ENCODE measurements around the gene DMP1. TPM values are rescaled to one million over a fixed set of nuclear protein-coding genes. Genes with fewer than 3 reads are reported as not detected.

Gene DMP1
- total and polyA plus RNA-seq, 2 experiments from 2014 or later = 0.27 TPM; not detected in 1

DNA sequence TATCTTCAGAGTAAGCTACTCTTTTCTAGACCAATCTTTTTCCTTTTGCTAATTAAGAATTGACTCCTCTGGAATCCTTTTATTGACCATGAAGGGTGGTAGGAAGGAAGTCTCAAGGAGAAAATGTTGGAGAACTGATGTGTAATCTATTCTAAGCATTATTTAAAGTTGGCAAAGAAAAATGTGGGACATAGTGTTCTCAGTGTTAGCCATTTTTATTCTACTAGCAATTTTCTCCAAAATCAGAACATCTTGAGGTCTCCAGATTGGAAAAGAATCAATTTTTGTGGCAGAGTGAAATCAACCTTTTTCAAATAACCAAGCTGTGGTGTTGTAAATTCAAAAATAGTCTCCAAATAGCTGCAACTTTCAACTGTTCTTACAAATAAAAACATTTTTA is 18.4 kb upstream of the DMP1 start:
- no peak overlapping the region for H3K27ac Mint-ChIP-seq
- TF ChIP-seq POLR2AphosphoS5 (IDR thresholded peaks at IDR 0.05; ENCODE audit: low read depth) (no peak), ZNF114 (CRISPR knock-in tag; IDR thresholded peaks at IDR 0.05) (no peak), ZNF331 (CRISPR knock-in tag; IDR thresholded peaks at IDR 0.05; ENCODE audit: low read depth) (no peak), STAT1 (IDR thresholded peaks at IDR 0.05; ENCODE audit: unreplicated experiment) (no peak), CREB1 (CRISPR knock-in tag; IDR thresholded peaks at IDR 0.05; ENCODE audit: low read depth) (no peak), EZH2 (IDR thresholded peaks at IDR 0.05; ENCODE audit: low read depth, unreplicated experiment) (no peak), ZNF462 (CRISPR knock-in tag; IDR thresholded peaks at IDR 0.05) (no peak), EZH2phosphoT487 (IDR thresholded peaks at IDR 0.05; ENCODE audit: unreplicated experiment) (no peak), JUNB (IDR thresholded peaks at IDR 0.05; ENCODE audit: unreplicated experiment) (no peak), ETS1 (IDR thresholded peaks at IDR 0.05) (no peak), CTCF (conservative IDR thresholded peaks at IDR 0.05; ENCODE audit: low read depth in 2 of 2) (no peak), NANOG (IDR thresholded peaks at IDR 0.05; ENCODE audit: borderline replicate concordance) (no peak)
- TF ChIP-seq, protein P1, sequence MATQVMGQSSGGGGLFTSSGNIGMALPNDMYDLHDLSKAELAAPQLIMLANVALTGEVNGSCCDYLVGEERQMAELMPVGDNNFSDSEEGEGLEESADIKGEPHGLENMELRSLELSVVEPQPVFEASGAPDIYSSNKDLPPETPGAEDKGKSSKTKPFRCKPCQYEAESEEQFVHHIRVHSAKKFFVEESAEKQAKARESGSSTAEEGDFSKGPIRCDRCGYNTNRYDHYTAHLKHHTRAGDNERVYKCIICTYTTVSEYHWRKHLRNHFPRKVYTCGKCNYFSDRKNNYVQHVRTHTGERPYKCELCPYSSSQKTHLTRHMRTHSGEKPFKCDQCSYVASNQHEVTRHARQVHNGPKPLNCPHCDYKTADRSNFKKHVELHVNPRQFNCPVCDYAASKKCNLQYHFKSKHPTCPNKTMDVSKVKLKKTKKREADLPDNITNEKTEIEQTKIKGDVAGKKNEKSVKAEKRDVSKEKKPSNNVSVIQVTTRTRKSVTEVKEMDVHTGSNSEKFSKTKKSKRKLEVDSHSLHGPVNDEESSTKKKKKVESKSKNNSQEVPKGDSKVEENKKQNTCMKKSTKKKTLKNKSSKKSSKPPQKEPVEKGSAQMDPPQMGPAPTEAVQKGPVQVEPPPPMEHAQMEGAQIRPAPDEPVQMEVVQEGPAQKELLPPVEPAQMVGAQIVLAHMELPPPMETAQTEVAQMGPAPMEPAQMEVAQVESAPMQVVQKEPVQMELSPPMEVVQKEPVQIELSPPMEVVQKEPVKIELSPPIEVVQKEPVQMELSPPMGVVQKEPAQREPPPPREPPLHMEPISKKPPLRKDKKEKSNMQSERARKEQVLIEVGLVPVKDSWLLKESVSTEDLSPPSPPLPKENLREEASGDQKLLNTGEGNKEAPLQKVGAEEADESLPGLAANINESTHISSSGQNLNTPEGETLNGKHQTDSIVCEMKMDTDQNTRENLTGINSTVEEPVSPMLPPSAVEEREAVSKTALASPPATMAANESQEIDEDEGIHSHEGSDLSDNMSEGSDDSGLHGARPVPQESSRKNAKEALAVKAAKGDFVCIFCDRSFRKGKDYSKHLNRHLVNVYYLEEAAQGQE (IDR thresholded peaks at IDR 0.05; ENCODE audit: unreplicated experiment) = no peak
- Histone ChIP-seq H2AFZ (no peak overlapping the region), H3K9me2 (ENCODE audit: insufficient read depth) (0 out of 2 replicates have a peak, but pooled peaks cover 2% of the 10 kb centered on the region), H4K20me1 (replicated peaks; ENCODE audit: insufficient read depth) (no peaks in the 10 kb centered on the region), H3K36me3 (ENCODE audit: insufficient read depth) (no peaks in the 10 kb centered on the region), H3K27ac (ENCODE audit: low read depth) (no peak overlapping the region), H3K79me2 (replicated peaks; ENCODE audit: insufficient read depth) (no peaks in the 10 kb centered on the region), H3K4me1 (ENCODE audit: insufficient read depth) (no peaks in the 10 kb centered on the region), H3K4me2 (no peak overlapping the region), H3K4me3 (no peak overlapping the region), H3F3A (replicated peaks; ENCODE audit: low read depth) (no peaks in the 10 kb centered on the region), H3K27me3 (ENCODE audit: insufficient read depth) (no peaks in the 10 kb centered on the region)
- H3K36me3 Mint-ChIP-seq (ENCODE audit: low read depth) = no peaks in the 10 kb centered on the region
- no peaks in the 10 kb centered on the region for H3K9me3 Mint-ChIP-seq
- H3K4me3 Mint-ChIP-seq = no peak overlapping the region
- no peaks in the 10 kb centered on the region for H3K27me3 Mint-ChIP-seq (ENCODE audit: insufficient read depth, low read depth, poor library complexity)
- ATAC-seq (no peak), DNase-seq (ENCODE audit: low spot score) (no peak)
- H3K4me1 Mint-ChIP-seq = no peaks in the 10 kb centered on the region
